SU-DHL-6 (cell line): Measurements from ENCODE around the gene CBX7.
"Not testable (repeated sequence)": the region's sequence is repeated elsewhere in the genome, so short reads cannot be mapped to it uniquely, and the experiment has no call there.

Experiments
- H2AFZ ChIP-seq: fragments of 200-600 bp; sonication (generic); 2 replicates; pipeline ENCODE4 v1.6.1; 2014; ENCODE audit warnings: low read depth, mild to moderate bottlenecking, moderate library complexity, mixed read lengths, antibody characterized with exemption, low read length; ENCODE audit not compliant: severe bottlenecking
- H3F3A ChIP-seq: fragments of 200-600 bp; shearing (Covaris generic); 2 replicates; pipeline ENCODE4 v1.6.0; 2016; ENCODE audit warnings: antibody characterized with exemption, mild to moderate bottlenecking; ENCODE audit not compliant: insufficient read depth
- H3K27ac ChIP-seq: fragments of 200-600 bp; sonication (generic); 2 replicates; pipeline ENCODE4 v1.5.1; 2016; ENCODE audit warnings: low read depth, mild to moderate bottlenecking, low read length, moderate library complexity, mixed read lengths
- H3K27me3 ChIP-seq: fragments of 200-600 bp; sonication (generic), shearing (Covaris generic); 2 replicates; pipeline ENCODE4 v1.6.0; 2014; ENCODE audit warnings: mild to moderate bottlenecking, low read length
- H3K36me3 ChIP-seq: fragments of 200-600 bp; sonication (generic); 2 replicates; pipeline ENCODE4 v1.6.1; 2014; ENCODE audit warnings: mild to moderate bottlenecking, low read length, mixed read lengths
- H3K4me2 ChIP-seq: fragments of 300-600, 200-600 bp; shearing (Covaris generic), sonication (generic); 2 replicates; pipeline ENCODE4 v1.6.0; 2014; ENCODE audit warnings: low read length, low read depth, mild to moderate bottlenecking; ENCODE audit not compliant: poor library complexity, severe bottlenecking
- H3K4me3 ChIP-seq: fragments of 200-600 bp; sonication (generic); 2 replicates; pipeline ENCODE4 v1.5.1; 2014; ENCODE audit warnings: antibody characterized with exemption, low read length, mild to moderate bottlenecking, mixed read lengths; ENCODE audit not compliant: insufficient read depth, poor library complexity, severe bottlenecking
- H3K79me2 ChIP-seq: fragments of 200-600 bp; sonication (generic); 2 replicates; pipeline ENCODE4 v1.6.1; 2014; ENCODE audit warnings: mild to moderate bottlenecking, low read length, moderate library complexity; ENCODE audit not compliant: insufficient read depth
- H3K9ac ChIP-seq: fragments of 200-600 bp; sonication (generic); 2 replicates; pipeline ENCODE4 v1.7.0; 2014; ENCODE audit warnings: mild to moderate bottlenecking, low read length
- H3K9me2 ChIP-seq: fragments of 200-600 bp; sonication (generic); replicated peaks from 2 replicates; pipeline ENCODE4 v1.6.1; 2014; ENCODE audit warnings: low read length; ENCODE audit not compliant: insufficient read depth
- H3K9me3 ChIP-seq: fragments of 200-600 bp; sonication (generic); 2 replicates; pipeline ENCODE4 v1.6.1; 2014; ENCODE audit warnings: low read length, mixed read lengths; ENCODE audit not compliant: insufficient read depth
- H4K20me1 ChIP-seq: fragments of 200-600 bp; sonication (generic); 2 replicates; pipeline ENCODE4 v1.6.1; 2014; ENCODE audit warnings: low read depth, mild to moderate bottlenecking, antibody characterized with exemption, low read length, moderate library complexity, mixed read lengths
- CTCF ChIP-seq: fragments of 200-600 bp; sonication (generic); IDR thresholded peaks from one replicate; pipeline ENCODE4 v1.5.1; 2017; ENCODE audit warnings: antibody characterized with exemption, mild to moderate bottlenecking, low read length, moderate library complexity; ENCODE audit not compliant: insufficient read depth, poor library complexity, severe bottlenecking
- EZH2phosphoT487 ChIP-seq: fragments of 200-600 bp; sonication (generic), shearing (Covaris generic); conservative IDR thresholded peaks from 2 replicates; pipeline ENCODE4 v1.6.1; 2018; ENCODE audit warnings: mild to moderate bottlenecking, antibody characterized with exemption, low read length, moderate library complexity, mixed read lengths

The CBX7 gene

GRCh38 chr22:39166547-39166946 lies 14.1 kb upstream of the CBX7 start:
- Histone ChIP-seq H3K27me3 (no peaks in the 10 kb centered on the region), H3K36me3 (no peaks in the 10 kb centered on the region), H3K9ac (no peak overlapping the region), H3K9me3 (no peaks in the 10 kb centered on the region), H4K20me1 (no peaks in the 10 kb centered on the region), H3K4me3 (no peak overlapping the region), H3K9me2 (no peaks in the 10 kb centered on the region), H3F3A (no peaks in the 10 kb centered on the region; the same call in 1 of the 2 replicates), H3K27ac (no peak overlapping the region), H3K79me2 (no peaks in the 10 kb centered on the region), H3K4me2 (no peak overlapping the region), H2AFZ (no peak overlapping the region)
- TF ChIP-seq CTCF (no peak), EZH2phosphoT487 (no peak)

GRCh38 chr22:39156093-39156492 lies 3.6 kb upstream of the CBX7 start:
- H4K20me1 ChIP-seq, H3K4me2 ChIP-seq, H3K27me3 ChIP-seq, H3K79me2 ChIP-seq, H3K9me3 ChIP-seq, H3K27ac ChIP-seq, H3K9me2 ChIP-seq, H3K9ac ChIP-seq, H3K4me3 ChIP-seq, H2AFZ ChIP-seq, H3F3A ChIP-seq, H3K36me3 ChIP-seq: not testable (repeated sequence)

- no peaks in the 10 kb centered on the region for H4K20me1 ChIP-seq
- H2AFZ ChIP-seq: no peak overlapping the region
- no peaks in the 10 kb centered on the region for H3K36me3 ChIP-seq
- H3K4me3 ChIP-seq: no peak overlapping the region
- H3K9ac ChIP-seq: no peak overlapping the region
- no peak for TF ChIP-seq CTCF
- no peak for TF ChIP-seq EZH2phosphoT487
- H3K9me2 ChIP-seq: no peaks in the 10 kb centered on the region
- no peaks in the 10 kb centered on the region for H3K27me3 ChIP-seq
- H3F3A ChIP-seq: no peaks in the 10 kb centered on the region
- no peaks in the 10 kb centered on the region for H3K79me2 ChIP-seq
- no peak overlapping the region for H3K27ac ChIP-seq
- no peaks in the 10 kb centered on the region for H3K9me3 ChIP-seq
- H3K4me2 ChIP-seq: no peak overlapping the region
These were observed 2.9 kb upstream of the CBX7 start for GRCh38 chr22:39155421-39155820.

- H3K79me2 ChIP-seq: no peaks in the 10 kb centered on the region
- no peaks in the 10 kb centered on the region for H3K9me2 ChIP-seq
- H4K20me1 ChIP-seq: no peaks in the 10 kb centered on the region
- no peaks in the 10 kb centered on the region for H3K27me3 ChIP-seq
- no peak overlapping the region for H3K27ac ChIP-seq
- H3K36me3 ChIP-seq: no peaks in the 10 kb centered on the region
- H3K9ac ChIP-seq: peak overlapping the region; percentile 48
- peak overlapping the region; percentile 55 for H3K4me2 ChIP-seq
- H3F3A ChIP-seq: no peaks in the 10 kb centered on the region
- peak overlapping the region; percentile 57 for H3K4me3 ChIP-seq
- H3K9me3 ChIP-seq: no peaks in the 10 kb centered on the region
- H2AFZ ChIP-seq: peak overlapping the region; percentile 81
- TF ChIP-seq EZH2phosphoT487: no peak
- TF ChIP-seq CTCF: no peak
These were observed 789 bp upstream of the CBX7 start for GRCh38 chr22:39153220-39153717.
